C4-2B (cell line): ENCODE data around the gene URAD.

Experiments
- CTCF ChIP-seq: fragments of 450-650 bp; conservative IDR thresholded peaks from 2 replicates; pipeline ENCODE4 v1.5.1; 2017; ENCODE audit warnings: mild to moderate bottlenecking
- ZFX ChIP-seq: fragments of 450-650 bp; IDR thresholded peaks from 2 replicates; pipeline ENCODE4 v1.6.1; 2017

DNA sequence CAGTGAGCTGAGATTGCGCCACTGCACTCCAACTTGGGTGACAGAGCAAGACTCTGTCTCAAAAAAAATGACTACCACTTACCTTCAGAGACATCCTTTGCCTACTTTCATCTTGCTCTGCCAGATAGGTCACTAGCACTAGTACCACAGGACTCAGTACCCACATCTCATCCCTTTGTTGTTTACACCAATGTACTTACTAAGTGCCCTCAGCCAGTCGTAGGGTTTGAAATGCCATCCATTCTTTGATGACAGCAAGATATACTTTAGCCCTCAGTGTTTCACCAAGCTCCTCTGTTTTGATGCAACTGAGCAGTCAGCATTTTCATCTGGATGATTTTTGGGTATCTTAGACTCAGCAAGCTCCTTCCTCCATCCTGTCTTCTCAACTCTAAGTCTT, 6.1 kb downstream of the URAD start:
- TF ChIP-seq CTCF (no peak), ZFX (no peak)
